Liver (tissue), 3 donors: ENCODE measurements around the gene CSTF3.

Source experiments
- ATF3 ChIP-seq: IDR thresholded peaks from 2 replicates; pipeline ENCODE4 v1.6.1; 2016; ENCODE audit warnings: antibody characterized with exemption
- CTCF ChIP-seq: fragments of 150-350 bp; IDR thresholded peaks from 2 replicates; pipeline ENCODE4 v1.5.1; 2017; ENCODE audit warnings: improper control_type of control experiment, low read depth, low read length; ENCODE audit not compliant: missing input control
- GABPA ChIP-seq, 2 donors: IDR thresholded peaks in 1 of 2; conservative IDR thresholded peaks in 1 of 2; 2 replicates each; pipeline ENCODE4 v1.6.1; 2016; ENCODE audit warnings: antibody characterized with exemption in 2 of 2, mild to moderate bottlenecking in 1 of 2, moderate library complexity in 1 of 2
- JUND ChIP-seq, 2 donors: IDR thresholded peaks; 2 replicates each; pipeline ENCODE4 v1.6.1; 2016; ENCODE audit warnings: antibody characterized with exemption in 2 of 2
- MAX ChIP-seq: IDR thresholded peaks from 2 replicates; pipeline ENCODE4 v1.6.1; 2016; ENCODE audit warnings: antibody characterized with exemption
- RAD21 ChIP-seq, 2 donors: IDR thresholded peaks; 2 replicates each; pipeline ENCODE4 v1.6.1; 2016; ENCODE audit warnings: antibody characterized with exemption in 2 of 2, mild to moderate bottlenecking in 2 of 2
- REST ChIP-seq: IDR thresholded peaks from 2 replicates; pipeline ENCODE4 v1.6.1; 2016; ENCODE audit warnings: antibody characterized with exemption, mild to moderate bottlenecking
- RXRA ChIP-seq, 2 donors: IDR thresholded peaks; 2 replicates each; pipeline ENCODE4 v1.6.1; 2017 to 2018; ENCODE audit warnings: antibody characterized with exemption in 2 of 2, mild to moderate bottlenecking in 1 of 2
- SP1 ChIP-seq: IDR thresholded peaks from 2 replicates; pipeline ENCODE4 v1.6.1; 2018; ENCODE audit warnings: antibody characterized with exemption, mild to moderate bottlenecking
- TAF1 ChIP-seq: conservative IDR thresholded peaks from 2 replicates; pipeline ENCODE4 v1.6.1; 2016; ENCODE audit warnings: antibody characterized with exemption, mild to moderate bottlenecking
- YY1 ChIP-seq: IDR thresholded peaks from 2 replicates; pipeline ENCODE4 v1.6.1; 2016; ENCODE audit warnings: antibody characterized with exemption, mild to moderate bottlenecking
- donor health status: healthy.
- donor health status: healthy.

GRCh38 chr11:33135768-33136443 is 25.4 kb downstream of the CSTF3 start:
- TF ChIP-seq SP1: peak; percentile 70
- no peak for TF ChIP-seq CTCF
- no peak for TF ChIP-seq ATF3
- peak in 1 of 2 donors; percentile 15 for TF ChIP-seq RAD21 (IDR thresholded peaks at IDR 0.05)
- no peak for TF ChIP-seq MAX
- peak in 1 of 2 donors; percentile 17 for TF ChIP-seq JUND (IDR thresholded peaks at IDR 0.05)
- peak; percentile 47 to 67 for TF ChIP-seq RXRA (IDR thresholded peaks at IDR 0.05)
- peak; percentile 57 for TF ChIP-seq YY1
- no peak for TF ChIP-seq TAF1
- TF ChIP-seq REST: peak; percentile 43
- peak in 1 of 2 donors; percentile 22 for TF ChIP-seq GABPA (IDR thresholded peaks at IDR 0.05 in 1 of 2, conservative IDR thresholded peaks at IDR 0.05 in 1 of 2)
